GM23338 (cell line): ENCODE data around the gene GCN1. TPM values are rescaled to one million over a fixed set of nuclear protein-coding genes. Genes with fewer than 3 reads are reported as not detected.

Experiments used
- ATAC-seq: fragments of 200-7000 bp; cut with Tn5 transposase; 3 replicates; pipeline ENCODE4 v1.9.1; 2020
- DNase-seq: peaks from one replicate; pipeline ENCODE4 v3.0.0-alpha.2; 2015; ENCODE audit warnings: low spot score
- H2AFZ ChIP-seq: fragments of 200-600 bp; sonication (generic); 2 replicates; pipeline ENCODE4 v1.8.0; 2016; ENCODE audit warnings: antibody characterized with exemption, mild to moderate bottlenecking, moderate library complexity
- H3F3A ChIP-seq: fragments of 200-600 bp; sonication (generic); replicated peaks from 2 replicates; pipeline ENCODE4 v1.8.0; 2017; ENCODE audit warnings: antibody characterized with exemption, mixed run types, low read depth
- H3K27ac ChIP-seq: fragments of 200-600 bp; sonication (generic); 2 replicates; pipeline ENCODE4 v1.6.1; 2016; ENCODE audit warnings: low read depth
- H3K27me3 ChIP-seq: fragments of 200-600 bp; sonication (generic); 2 replicates; pipeline ENCODE4 v1.8.0; 2016; ENCODE audit warnings: mild to moderate bottlenecking, mixed run types, moderate library complexity; ENCODE audit not compliant: insufficient read depth
- H3K36me3 ChIP-seq: fragments of 200-600 bp; sonication (generic); 2 replicates; pipeline ENCODE4 v1.8.0; 2016; ENCODE audit warnings: mild to moderate bottlenecking; ENCODE audit not compliant: insufficient read depth
- H3K4me1 ChIP-seq: fragments of 200-600 bp; sonication (generic); 2 replicates; pipeline ENCODE4 v1.8.0; 2016; ENCODE audit warnings: mild to moderate bottlenecking, moderate library complexity; ENCODE audit not compliant: insufficient read depth
- H3K4me2 ChIP-seq: fragments of 200-600 bp; sonication (generic); 2 replicates; pipeline ENCODE4 v1.7.1; 2017; ENCODE audit warnings: mixed run types
- H3K4me3 ChIP-seq: fragments of 200-600 bp; sonication (generic); 2 replicates; pipeline ENCODE4 v1.6.1; 2016; ENCODE audit warnings: mixed run types
- H3K79me2 ChIP-seq: fragments of 200-600 bp; sonication (generic); replicated peaks from 2 replicates; pipeline ENCODE4 v1.8.0; 2017; ENCODE audit warnings: mild to moderate bottlenecking; ENCODE audit not compliant: insufficient read depth
- H3K9me2 ChIP-seq: fragments of 200-600 bp; sonication (generic); 2 replicates; pipeline ENCODE4 v1.8.0; 2017; ENCODE audit not compliant: insufficient read depth
- H4K20me1 ChIP-seq: fragments of 200-600 bp; sonication (generic); replicated peaks from 2 replicates; pipeline ENCODE4 v1.8.0; 2017; ENCODE audit warnings: mild to moderate bottlenecking; ENCODE audit not compliant: insufficient read depth
- H3K27ac Mint-ChIP-seq: 2 replicates; pipeline ENCODE4 v1.8.0; 2020; ENCODE audit warnings: inconsistent platforms, mild to moderate bottlenecking, moderate library complexity, mixed read lengths
- H3K27me3 Mint-ChIP-seq: 3 replicates; pipeline ENCODE4 v1.8.0; 2022; ENCODE audit warnings: low read depth, mild to moderate bottlenecking, moderate library complexity, mixed read lengths, inconsistent platforms; ENCODE audit not compliant: insufficient read depth, poor library complexity
- H3K36me3 Mint-ChIP-seq: 3 replicates; pipeline ENCODE4 v1.8.0; 2021; ENCODE audit warnings: low read depth, mild to moderate bottlenecking, inconsistent platforms, moderate library complexity, mixed read lengths
- H3K4me1 Mint-ChIP-seq: 3 replicates; pipeline ENCODE4 v1.8.0; 2020; ENCODE audit warnings: mild to moderate bottlenecking, inconsistent platforms, mixed read lengths
- H3K4me3 Mint-ChIP-seq: 3 replicates; pipeline ENCODE4 v1.8.0; 2021; ENCODE audit warnings: moderate library complexity, mild to moderate bottlenecking, inconsistent platforms, mixed read lengths
- H3K9me3 Mint-ChIP-seq: 3 replicates; pipeline ENCODE4 v1.8.0; 2020; ENCODE audit warnings: moderate library complexity, mild to moderate bottlenecking, inconsistent platforms, mixed read lengths
- CREB1 ChIP-seq: fragments of 250-450 bp; sonication (Bioruptor Pico); IDR thresholded peaks from 2 replicates; pipeline ENCODE4 v1.5.0; 2020; ENCODE audit warnings: low read depth, mild to moderate bottlenecking, moderate library complexity
- EZH2 ChIP-seq: fragments of 200-600 bp; sonication (generic); IDR thresholded peaks from one replicate; pipeline ENCODE4 v1.8.0; 2017; ENCODE audit warnings: antibody characterized with exemption, mild to moderate bottlenecking, low read depth; ENCODE audit not compliant: unreplicated experiment
- EZH2phosphoT487 ChIP-seq: fragments of 200-600 bp; sonication (generic); IDR thresholded peaks from one replicate; pipeline ENCODE4 v1.8.1; 2018; ENCODE audit warnings: antibody characterized with exemption; ENCODE audit not compliant: unreplicated experiment
- JUNB ChIP-seq: IDR thresholded peaks from one replicate; pipeline ENCODE4 v1.6.1; 2016; ENCODE audit warnings: antibody characterized with exemption; ENCODE audit not compliant: unreplicated experiment
- POLR2AphosphoS5 ChIP-seq: IDR thresholded peaks from 2 replicates; pipeline ENCODE4 v1.6.1; 2016; ENCODE audit warnings: antibody characterized with exemption, low read depth
- STAT1 ChIP-seq: IDR thresholded peaks from one replicate; pipeline ENCODE4 v1.6.1; 2016; ENCODE audit warnings: antibody characterized with exemption; ENCODE audit not compliant: unreplicated experiment
- ZNF114 ChIP-seq: fragments of 250-450 bp; sonication (Bioruptor Pico); IDR thresholded peaks from 2 replicates; pipeline ENCODE4 v1.5.0; 2020; ENCODE audit warnings: mild to moderate bottlenecking, moderate library complexity
- ZNF331 ChIP-seq: fragments of 250-450 bp; sonication (Bioruptor Pico); IDR thresholded peaks from 2 replicates; pipeline ENCODE4 v1.5.0; 2020; ENCODE audit warnings: low read depth, mild to moderate bottlenecking, moderate library complexity
- polyA plus RNA-seq: library from polyadenylated mRNA; unstranded; fragments of >200 nt; fragmentation: Nextera tagmentation; extraction: Ambion mirVana; gene quantifications from 2 replicates; pipeline ENCODE4 v1.2.1, GENCODE V29; 2016
- total RNA-seq: library from RNA; depleted of rRNA; stranded (reverse); fragments of >200 nt; shearing (Covaris generic); gene quantifications from 2 replicates; pipeline ENCODE4 v1.2.3, GENCODE V29; 2014
- TF ChIP-seq, protein P1 (sequence below), 2 experiments: fragments of 200-600 bp in 1 of 2; sonication (generic) in 1 of 2; conservative IDR thresholded peaks; 2 replicates each; pipeline versions ENCODE4 v1.5.1 to v1.6.1; 2016 to 2017; ENCODE audit warnings: antibody characterized with exemption in 2 of 2, low read depth in 2 of 2, mild to moderate bottlenecking in 2 of 2, moderate library complexity in 1 of 2
- TF ChIP-seq, protein P2 (sequence below): IDR thresholded peaks from one replicate; pipeline ENCODE4 v1.6.1; 2018; ENCODE audit warnings: antibody characterized with exemption; ENCODE audit not compliant: unreplicated experiment

GCN1 gene
- total and polyA plus RNA-seq, 2 experiments from 2014 or later: 18.0 to 177 TPM

DNA sequence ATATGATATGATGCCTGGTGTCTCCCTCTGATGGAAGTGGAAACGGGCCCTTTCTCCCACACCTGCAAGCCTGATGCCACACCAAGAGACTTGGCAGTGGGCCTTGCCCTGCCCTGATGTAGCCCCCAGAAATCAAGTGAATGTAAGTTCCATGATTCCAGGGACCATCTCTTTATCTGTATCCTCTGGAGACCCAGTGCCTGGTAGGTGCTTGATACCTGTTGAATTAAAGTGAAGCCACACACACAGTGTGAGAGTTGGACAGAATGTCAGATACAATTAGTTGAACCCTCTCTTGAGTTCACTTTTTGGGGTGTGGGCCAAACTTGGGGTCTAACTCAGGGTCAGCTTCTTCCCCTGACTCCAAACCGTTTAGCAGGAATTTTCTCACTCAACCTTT, 73.2 kb downstream of the GCN1 start:
- TF ChIP-seq, protein P1, sequence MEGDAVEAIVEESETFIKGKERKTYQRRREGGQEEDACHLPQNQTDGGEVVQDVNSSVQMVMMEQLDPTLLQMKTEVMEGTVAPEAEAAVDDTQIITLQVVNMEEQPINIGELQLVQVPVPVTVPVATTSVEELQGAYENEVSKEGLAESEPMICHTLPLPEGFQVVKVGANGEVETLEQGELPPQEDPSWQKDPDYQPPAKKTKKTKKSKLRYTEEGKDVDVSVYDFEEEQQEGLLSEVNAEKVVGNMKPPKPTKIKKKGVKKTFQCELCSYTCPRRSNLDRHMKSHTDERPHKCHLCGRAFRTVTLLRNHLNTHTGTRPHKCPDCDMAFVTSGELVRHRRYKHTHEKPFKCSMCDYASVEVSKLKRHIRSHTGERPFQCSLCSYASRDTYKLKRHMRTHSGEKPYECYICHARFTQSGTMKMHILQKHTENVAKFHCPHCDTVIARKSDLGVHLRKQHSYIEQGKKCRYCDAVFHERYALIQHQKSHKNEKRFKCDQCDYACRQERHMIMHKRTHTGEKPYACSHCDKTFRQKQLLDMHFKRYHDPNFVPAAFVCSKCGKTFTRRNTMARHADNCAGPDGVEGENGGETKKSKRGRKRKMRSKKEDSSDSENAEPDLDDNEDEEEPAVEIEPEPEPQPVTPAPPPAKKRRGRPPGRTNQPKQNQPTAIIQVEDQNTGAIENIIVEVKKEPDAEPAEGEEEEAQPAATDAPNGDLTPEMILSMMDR (conservative IDR thresholded peaks at IDR 0.05; ENCODE audit: low read depth in 2 of 2): no peak
- TF ChIP-seq ZNF331 (CRISPR knock-in tag) (no peak), JUNB (no peak), EZH2phosphoT487 (no peak), CREB1 (no peak), EZH2 (no peak), STAT1 (no peak), POLR2AphosphoS5 (no peak), ZNF114 (CRISPR knock-in tag) (no peak)
- TF ChIP-seq, protein P2, sequence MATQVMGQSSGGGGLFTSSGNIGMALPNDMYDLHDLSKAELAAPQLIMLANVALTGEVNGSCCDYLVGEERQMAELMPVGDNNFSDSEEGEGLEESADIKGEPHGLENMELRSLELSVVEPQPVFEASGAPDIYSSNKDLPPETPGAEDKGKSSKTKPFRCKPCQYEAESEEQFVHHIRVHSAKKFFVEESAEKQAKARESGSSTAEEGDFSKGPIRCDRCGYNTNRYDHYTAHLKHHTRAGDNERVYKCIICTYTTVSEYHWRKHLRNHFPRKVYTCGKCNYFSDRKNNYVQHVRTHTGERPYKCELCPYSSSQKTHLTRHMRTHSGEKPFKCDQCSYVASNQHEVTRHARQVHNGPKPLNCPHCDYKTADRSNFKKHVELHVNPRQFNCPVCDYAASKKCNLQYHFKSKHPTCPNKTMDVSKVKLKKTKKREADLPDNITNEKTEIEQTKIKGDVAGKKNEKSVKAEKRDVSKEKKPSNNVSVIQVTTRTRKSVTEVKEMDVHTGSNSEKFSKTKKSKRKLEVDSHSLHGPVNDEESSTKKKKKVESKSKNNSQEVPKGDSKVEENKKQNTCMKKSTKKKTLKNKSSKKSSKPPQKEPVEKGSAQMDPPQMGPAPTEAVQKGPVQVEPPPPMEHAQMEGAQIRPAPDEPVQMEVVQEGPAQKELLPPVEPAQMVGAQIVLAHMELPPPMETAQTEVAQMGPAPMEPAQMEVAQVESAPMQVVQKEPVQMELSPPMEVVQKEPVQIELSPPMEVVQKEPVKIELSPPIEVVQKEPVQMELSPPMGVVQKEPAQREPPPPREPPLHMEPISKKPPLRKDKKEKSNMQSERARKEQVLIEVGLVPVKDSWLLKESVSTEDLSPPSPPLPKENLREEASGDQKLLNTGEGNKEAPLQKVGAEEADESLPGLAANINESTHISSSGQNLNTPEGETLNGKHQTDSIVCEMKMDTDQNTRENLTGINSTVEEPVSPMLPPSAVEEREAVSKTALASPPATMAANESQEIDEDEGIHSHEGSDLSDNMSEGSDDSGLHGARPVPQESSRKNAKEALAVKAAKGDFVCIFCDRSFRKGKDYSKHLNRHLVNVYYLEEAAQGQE: no peak
- ATAC-seq (no peak), DNase-seq (no peak)
- H3K4me1 ChIP-seq: peaks cover 10% of the 10 kb centered on the region
- Mint-ChIP-seq H3K36me3 (peaks cover 20% of the 10 kb centered on the region), H3K27me3 (peaks cover 7% of the 10 kb centered on the region), H3K9me3 (no peaks in the 10 kb centered on the region), H3K4me1 (peaks cover 24% of the 10 kb centered on the region), H3K4me3 (no peak overlapping the region), H3K27ac (no peak overlapping the region)
- H2AFZ ChIP-seq: no peak overlapping the region
- no peak overlapping the region for H3K4me3 ChIP-seq
- no peaks in the 10 kb centered on the region for H3K27me3 ChIP-seq
- H3K27ac ChIP-seq: no peak overlapping the region; the same call in 1 of the 2 replicates
- H3K36me3 ChIP-seq: no peaks in the 10 kb centered on the region
- H3F3A ChIP-seq: peaks cover 24% of the 10 kb centered on the region; the same call in 1 of the 2 replicates
- H4K20me1 ChIP-seq: peaks cover 9% of the 10 kb centered on the region
- peaks cover 14% of the 10 kb centered on the region for H3K79me2 ChIP-seq
- H3K4me2 ChIP-seq: no peak overlapping the region
- H3K9me2 ChIP-seq: no peaks in the 10 kb centered on the region
